ENCODE measurements around the gene SLC9A6.

The SLC9A6 gene

DNA sequence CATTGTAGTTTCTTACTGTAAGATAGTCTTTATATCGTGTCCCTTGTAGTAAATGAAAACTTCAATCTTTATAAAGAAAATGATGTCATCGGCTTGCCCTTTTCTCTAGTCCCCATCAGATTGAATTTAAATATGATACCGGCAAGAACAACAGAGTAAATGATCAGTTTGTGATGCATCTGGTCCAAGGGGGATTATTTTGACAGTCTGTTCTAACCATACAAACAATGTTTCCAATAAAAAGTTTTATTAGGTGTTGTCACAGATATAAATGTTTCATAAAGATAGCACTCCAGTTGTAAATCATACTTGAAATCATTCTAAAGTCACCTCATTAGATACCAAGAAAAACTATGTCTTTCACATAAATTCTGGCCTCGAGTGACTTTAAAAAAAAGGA lies 72.3 kb downstream of the SLC9A6 start:
- H3K9ac ChIP-seq (ENCODE audit: low read length), result no peak overlapping the region
- WGBS (ENCODE audit: extremely low coverage, insufficient coverage, low lambda C conversion rate), result no CpG with 5 or more reads among the region's 4 CpGs

GRCh38 chrX:136059350-136059749 lies 74.1 kb downstream of the SLC9A6 start:
- Histone ChIP-seq H3K4me1 (ENCODE audit: control insufficient read depth, low read depth, low read length) (no peaks in the 10 kb centered on the region), H3K79me2 (ENCODE audit: control insufficient read depth, insufficient read depth, low read length) (no peaks in the 10 kb centered on the region), H2BK120ac (ENCODE audit: low read depth, low read length) (no peak overlapping the region), H3K18ac (ENCODE audit: low read length) (no peak overlapping the region), H4K8ac (ENCODE audit: low read depth, low read length) (no peak overlapping the region), H3K4me3 (ENCODE audit: low read length) (no peak overlapping the region), H4K5ac (ENCODE audit: low read length) (no peak overlapping the region), H2AK5ac (ENCODE audit: low read length) (no peak overlapping the region), H3K56ac (ENCODE audit: low read length) (no peak overlapping the region), H3K27me3 (ENCODE audit: insufficient read depth, low read length, poor library complexity) (no peaks in the 10 kb centered on the region), H3K4me2 (ENCODE audit: low read length) (no peak overlapping the region), H3K27ac (ENCODE audit: low read depth, low read length) (no peak overlapping the region), H3K4ac (ENCODE audit: low read depth, low read length) (no peak overlapping the region), H3K9ac (ENCODE audit: low read length) (no peak overlapping the region), H3K36me3 (ENCODE audit: control insufficient read depth, insufficient read depth, low read length) (no peaks in the 10 kb centered on the region), H2BK5ac (ENCODE audit: low read length) (no peak overlapping the region), H3K79me1 (ENCODE audit: low read length) (no peaks in the 10 kb centered on the region), H2BK15ac (replicated peaks; ENCODE audit: low read depth) (no peak overlapping the region), H3K23ac (ENCODE audit: low read length) (no peak overlapping the region)
- no CpG with 5 or more reads among the region's 2 CpGs for WGBS (ENCODE audit: extremely low coverage, insufficient coverage, low lambda C conversion rate)
- no peak for DNase-seq

More for the DNA sequence above, 72.3 kb downstream of the SLC9A6 start:
- no peaks in the 10 kb centered on the region for H3K79me2 ChIP-seq (ENCODE audit: control insufficient read depth, insufficient read depth, low read length)
- H3K4me3 ChIP-seq (ENCODE audit: low read length), result no peak overlapping the region
- no peak overlapping the region for H3K4me2 ChIP-seq (ENCODE audit: low read length)
- no peaks in the 10 kb centered on the region for H3K27me3 ChIP-seq (ENCODE audit: insufficient read depth, low read length, poor library complexity)
- no peak overlapping the region for H2BK120ac ChIP-seq (ENCODE audit: low read depth, low read length)
- DNase-seq, result no peak
- H2BK15ac ChIP-seq (replicated peaks; ENCODE audit: low read depth), result no peak overlapping the region
- H3K36me3 ChIP-seq (ENCODE audit: control insufficient read depth, insufficient read depth, low read length), result no peaks in the 10 kb centered on the region
- no peak overlapping the region for H3K27ac ChIP-seq (ENCODE audit: low read depth, low read length)
- H3K79me1 ChIP-seq (ENCODE audit: low read length), result no peaks in the 10 kb centered on the region
- no peak overlapping the region for H2BK5ac ChIP-seq (ENCODE audit: low read length)
- no peak overlapping the region for H3K18ac ChIP-seq (ENCODE audit: low read length)
- no peak overlapping the region for H4K5ac ChIP-seq (ENCODE audit: low read length)
- no peak overlapping the region for H3K56ac ChIP-seq (ENCODE audit: low read length)
- H3K4me1 ChIP-seq (ENCODE audit: control insufficient read depth, low read depth, low read length), result no peaks in the 10 kb centered on the region
- H3K23ac ChIP-seq (ENCODE audit: low read length), result no peak overlapping the region
- H3K4ac ChIP-seq (ENCODE audit: low read depth, low read length), result no peak overlapping the region
- no peak overlapping the region for H2AK5ac ChIP-seq (ENCODE audit: low read length)
- H4K8ac ChIP-seq (ENCODE audit: low read depth, low read length), result no peak overlapping the region

DNA sequence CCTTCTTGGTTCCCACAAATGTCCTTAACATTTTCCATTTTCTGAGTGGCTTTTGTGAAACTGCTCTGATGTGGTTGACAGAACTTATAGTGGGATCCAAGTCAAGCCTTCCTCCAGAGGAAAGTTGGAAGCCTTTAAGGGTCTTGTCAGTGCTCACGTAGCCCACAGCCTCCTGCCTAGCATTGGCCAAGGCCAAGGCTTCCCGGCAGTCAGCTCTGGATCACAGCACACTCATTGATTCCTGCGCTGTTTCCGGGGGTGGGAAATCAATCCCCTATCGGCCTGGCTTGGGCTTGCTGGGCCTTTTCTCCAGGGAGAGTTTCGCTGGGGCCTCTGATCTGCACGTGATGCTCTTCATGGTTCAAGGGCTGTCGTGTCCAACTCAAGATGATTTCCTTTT lies 76.1 kb downstream of the SLC9A6 start:
- Histone ChIP-seq H3K79me2 (ENCODE audit: control insufficient read depth, insufficient read depth, low read length) (no peaks in the 10 kb centered on the region), H4K8ac (ENCODE audit: low read depth, low read length) (no peak overlapping the region), H2BK120ac (ENCODE audit: low read depth, low read length) (no peak overlapping the region), H2AK5ac (ENCODE audit: low read length) (no peak overlapping the region), H2BK15ac (replicated peaks; ENCODE audit: low read depth) (no peak overlapping the region), H3K4me3 (ENCODE audit: low read length) (no peak overlapping the region), H3K36me3 (ENCODE audit: control insufficient read depth, insufficient read depth, low read length) (no peaks in the 10 kb centered on the region), H3K9ac (ENCODE audit: low read length) (no peak overlapping the region), H3K4me2 (ENCODE audit: low read length) (no peak overlapping the region), H3K23ac (ENCODE audit: low read length) (no peak overlapping the region), H3K4me1 (ENCODE audit: control insufficient read depth, low read depth, low read length) (no peaks in the 10 kb centered on the region), H3K79me1 (ENCODE audit: low read length) (no peaks in the 10 kb centered on the region), H2BK5ac (ENCODE audit: low read length) (no peak overlapping the region), H3K27ac (ENCODE audit: low read depth, low read length) (no peak overlapping the region), H4K5ac (ENCODE audit: low read length) (no peak overlapping the region), H3K4ac (ENCODE audit: low read depth, low read length) (no peak overlapping the region), H3K27me3 (ENCODE audit: insufficient read depth, low read length, poor library complexity) (no peaks in the 10 kb centered on the region), H3K18ac (ENCODE audit: low read length) (no peak overlapping the region), H3K56ac (ENCODE audit: low read length) (no peak overlapping the region)
- DNase-seq, result no peak
- WGBS (ENCODE audit: extremely low coverage, insufficient coverage, low lambda C conversion rate), result no CpG with 5 or more reads among the region's 8 CpGs

DNA sequence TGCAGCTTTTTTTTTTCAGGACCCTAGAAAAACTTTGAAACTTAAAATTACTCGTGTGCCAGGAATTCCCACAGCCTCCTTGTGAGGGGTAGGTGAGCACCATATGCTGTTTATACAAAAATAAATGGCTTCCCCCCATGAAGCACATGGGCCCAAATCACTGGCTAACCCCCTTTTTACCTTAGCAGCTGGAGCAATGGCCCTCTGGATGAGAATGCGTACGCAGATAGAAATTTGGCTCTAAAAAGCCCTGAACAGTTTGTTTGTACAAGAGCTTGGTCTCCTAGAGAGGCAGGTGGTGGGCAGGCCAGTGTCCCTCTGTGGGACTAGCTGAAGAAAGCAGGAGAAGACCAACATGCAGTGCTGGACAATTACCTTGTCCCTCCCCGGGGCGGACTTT lies 76.5 kb downstream of the SLC9A6 start:
- WGBS (ENCODE audit: extremely low coverage, insufficient coverage, low lambda C conversion rate), result no CpG with 5 or more reads among the region's 5 CpGs
- Histone ChIP-seq H3K23ac (ENCODE audit: low read length) (no peak overlapping the region), H3K36me3 (ENCODE audit: control insufficient read depth, insufficient read depth, low read length) (no peaks in the 10 kb centered on the region), H3K4me3 (ENCODE audit: low read length) (no peak overlapping the region), H3K18ac (ENCODE audit: low read length) (no peak overlapping the region), H3K27ac (ENCODE audit: low read depth, low read length) (no peak overlapping the region), H2BK15ac (replicated peaks; ENCODE audit: low read depth) (no peak overlapping the region), H3K79me1 (ENCODE audit: low read length) (no peaks in the 10 kb centered on the region), H4K8ac (ENCODE audit: low read depth, low read length) (no peak overlapping the region), H3K4me1 (ENCODE audit: control insufficient read depth, low read depth, low read length) (no peaks in the 10 kb centered on the region), H3K4me2 (ENCODE audit: low read length) (no peak overlapping the region), H3K9ac (ENCODE audit: low read length) (no peak overlapping the region), H2BK5ac (ENCODE audit: low read length) (no peak overlapping the region), H3K27me3 (ENCODE audit: insufficient read depth, low read length, poor library complexity) (no peaks in the 10 kb centered on the region), H3K56ac (ENCODE audit: low read length) (no peak overlapping the region), H3K4ac (ENCODE audit: low read depth, low read length) (no peak overlapping the region), H2AK5ac (ENCODE audit: low read length) (no peak overlapping the region), H3K79me2 (ENCODE audit: control insufficient read depth, insufficient read depth, low read length) (no peaks in the 10 kb centered on the region), H4K5ac (ENCODE audit: low read length) (no peak overlapping the region), H2BK120ac (ENCODE audit: low read depth, low read length) (no peak overlapping the region)
- no peak for DNase-seq

- WGBS (ENCODE audit: extremely low coverage, insufficient coverage, low lambda C conversion rate), result no CpG with 5 or more reads among the region's 7 CpGs
- no peak overlapping the region for H3K56ac ChIP-seq (ENCODE audit: low read length)
- H3K27me3 ChIP-seq (ENCODE audit: insufficient read depth, low read length, poor library complexity), result no peaks in the 10 kb centered on the region
- H2AK5ac ChIP-seq (ENCODE audit: low read length), result no peak overlapping the region
- no peak overlapping the region for H3K18ac ChIP-seq (ENCODE audit: low read length)
- H3K23ac ChIP-seq (ENCODE audit: low read length), result no peak overlapping the region
- H2BK5ac ChIP-seq (ENCODE audit: low read length), result no peak overlapping the region
- H3K9ac ChIP-seq (ENCODE audit: low read length), result no peak overlapping the region
- H3K36me3 ChIP-seq (ENCODE audit: control insufficient read depth, insufficient read depth, low read length), result no peaks in the 10 kb centered on the region
- H2BK15ac ChIP-seq (replicated peaks; ENCODE audit: low read depth), result no peak overlapping the region
- no peak overlapping the region for H3K27ac ChIP-seq (ENCODE audit: low read depth, low read length)
- no peak overlapping the region for H3K4me3 ChIP-seq (ENCODE audit: low read length)
- peak; percentile 44 for DNase-seq
- no peaks in the 10 kb centered on the region for H3K4me1 ChIP-seq (ENCODE audit: control insufficient read depth, low read depth, low read length)
- H2BK120ac ChIP-seq (ENCODE audit: low read depth, low read length), result no peak overlapping the region
- H3K79me2 ChIP-seq (ENCODE audit: control insufficient read depth, insufficient read depth, low read length), result no peaks in the 10 kb centered on the region
- no peaks in the 10 kb centered on the region for H3K79me1 ChIP-seq (ENCODE audit: low read length)
- no peak overlapping the region for H4K5ac ChIP-seq (ENCODE audit: low read length)
- H3K4me2 ChIP-seq (ENCODE audit: low read length), result no peak overlapping the region
- no peak overlapping the region for H4K8ac ChIP-seq (ENCODE audit: low read depth, low read length)
- no peak overlapping the region for H3K4ac ChIP-seq (ENCODE audit: low read depth, low read length)
These were observed 78.3 kb downstream of the SLC9A6 start for GRCh38 chrX:136063340-136064079.

- H3K18ac ChIP-seq (ENCODE audit: low read length), result no peak overlapping the region
- no peak overlapping the region for H3K9ac ChIP-seq (ENCODE audit: low read length)
- no peaks in the 10 kb centered on the region for H3K79me1 ChIP-seq (ENCODE audit: low read length)
- no peak overlapping the region for H3K23ac ChIP-seq (ENCODE audit: low read length)
- no peak overlapping the region for H2BK15ac ChIP-seq (replicated peaks; ENCODE audit: low read depth)
- no CpG with 5 or more reads among the region's 3 CpGs for WGBS (ENCODE audit: extremely low coverage, insufficient coverage, low lambda C conversion rate)
- H2BK120ac ChIP-seq (ENCODE audit: low read depth, low read length), result no peak overlapping the region
- H3K56ac ChIP-seq (ENCODE audit: low read length), result no peak overlapping the region
- H2BK5ac ChIP-seq (ENCODE audit: low read length), result no peak overlapping the region
- no peak overlapping the region for H4K5ac ChIP-seq (ENCODE audit: low read length)
- no peak overlapping the region for H3K27ac ChIP-seq (ENCODE audit: low read depth, low read length)
- H3K4me1 ChIP-seq (ENCODE audit: control insufficient read depth, low read depth, low read length), result no peaks in the 10 kb centered on the region
- H4K8ac ChIP-seq (ENCODE audit: low read depth, low read length), result no peak overlapping the region
- H3K4me2 ChIP-seq (ENCODE audit: low read length), result no peak overlapping the region
- no peak overlapping the region for H2AK5ac ChIP-seq (ENCODE audit: low read length)
- H3K4ac ChIP-seq (ENCODE audit: low read depth, low read length), result no peak overlapping the region
- H3K36me3 ChIP-seq (ENCODE audit: control insufficient read depth, insufficient read depth, low read length), result no peaks in the 10 kb centered on the region
- H3K4me3 ChIP-seq (ENCODE audit: low read length), result no peak overlapping the region
- no peaks in the 10 kb centered on the region for H3K79me2 ChIP-seq (ENCODE audit: control insufficient read depth, insufficient read depth, low read length)
- H3K27me3 ChIP-seq (ENCODE audit: insufficient read depth, low read length, poor library complexity), result no peaks in the 10 kb centered on the region
- DNase-seq, result no peak
These were observed 79.4 kb downstream of the SLC9A6 start for GRCh38 chrX:136064661-136065043.
